HG03095 (cell line): ENCODE data around the gene FIBIN.
"Not testable (repeated sequence)": the region's sequence is repeated elsewhere in the genome, so short reads cannot be mapped to it uniquely, and the experiment has no call there.

Experiments
- ATAC-seq: cut with Tn5 transposase; IDR thresholded peaks from one replicate; pipeline ENCODE4 v1.9.1; 2021; ENCODE audit warnings: moderate library complexity; ENCODE audit not compliant: unreplicated experiment

FIBIN gene

GRCh38 chr11:26993965-26994457, at the start of gene FIBIN:
FIBIN (plus strand) TSS chr11:26994112; CDS start chr11:26994527, 415 bp downstream.
- no peak for ATAC-seq

DNA sequence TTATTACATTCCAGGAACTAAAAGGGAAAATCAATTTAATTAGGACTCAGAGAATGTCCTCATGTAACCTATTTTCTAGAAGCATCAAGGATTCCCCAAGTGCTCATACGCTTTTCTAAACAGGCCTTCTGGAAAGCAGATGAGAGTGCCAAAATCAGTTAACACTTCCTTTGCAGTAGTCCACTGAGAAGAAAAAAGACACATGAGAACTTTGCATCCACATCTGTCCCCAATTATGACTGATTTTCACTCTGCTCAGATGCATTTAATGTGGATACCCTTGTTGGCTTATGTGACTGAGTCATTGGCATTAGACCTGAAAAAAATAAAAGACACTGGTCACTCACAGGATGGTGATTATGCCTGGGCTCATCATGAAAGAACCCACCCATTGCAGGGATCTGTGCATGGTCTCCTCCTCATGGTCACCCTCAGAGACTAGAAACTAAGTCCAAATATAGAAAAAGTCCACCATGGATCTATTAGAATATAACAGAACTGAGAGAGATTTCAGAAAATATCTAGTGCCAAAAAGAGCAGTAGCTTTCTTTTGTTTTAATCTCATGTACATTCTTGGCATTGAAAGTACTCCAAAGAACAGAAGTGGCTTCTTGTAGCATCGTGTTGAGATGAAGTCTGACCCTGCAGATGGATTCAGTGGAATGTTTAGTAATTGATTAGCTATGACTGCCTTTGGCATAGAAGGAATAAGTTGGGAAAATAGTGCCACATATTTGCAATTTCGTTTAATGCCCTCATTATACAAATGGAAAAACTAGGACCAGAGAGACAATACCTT, 48.8 kb upstream of the FIBIN start:
- ATAC-seq, result no peak

GRCh38 chr11:26946257-26946716, 47.6 kb upstream of the FIBIN start:
- no peak for ATAC-seq

- ATAC-seq, result no peak
Observed at GRCh38 chr11:26947379-26947844, 46.5 kb upstream of the FIBIN start.

- no peak for ATAC-seq
Observed at GRCh38 chr11:26947904-26948639, 45.8 kb upstream of the FIBIN start.

GRCh38 chr11:26948881-26949280, 45.0 kb upstream of the FIBIN start:
- ATAC-seq, result no peak

DNA sequence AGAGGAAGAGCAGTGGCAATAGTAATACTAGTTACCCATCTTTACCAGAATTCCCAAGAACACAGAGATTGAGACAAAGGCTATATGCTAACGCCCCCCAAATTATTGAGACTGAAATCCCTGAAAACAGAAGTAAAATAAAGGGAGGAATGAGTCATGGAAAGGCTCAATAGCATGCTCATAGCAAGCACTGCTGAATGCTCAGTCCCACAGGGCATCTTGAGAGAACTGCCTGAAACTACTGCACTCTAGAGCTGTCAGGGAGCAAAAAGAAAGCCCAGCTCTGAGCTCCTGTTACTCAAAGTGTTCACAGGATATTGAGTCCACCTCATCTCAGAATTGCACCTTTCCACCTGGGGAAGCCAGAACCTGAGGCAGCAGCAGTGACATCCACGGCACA, 44.1 kb upstream of the FIBIN start:
- no peak for ATAC-seq

DNA sequence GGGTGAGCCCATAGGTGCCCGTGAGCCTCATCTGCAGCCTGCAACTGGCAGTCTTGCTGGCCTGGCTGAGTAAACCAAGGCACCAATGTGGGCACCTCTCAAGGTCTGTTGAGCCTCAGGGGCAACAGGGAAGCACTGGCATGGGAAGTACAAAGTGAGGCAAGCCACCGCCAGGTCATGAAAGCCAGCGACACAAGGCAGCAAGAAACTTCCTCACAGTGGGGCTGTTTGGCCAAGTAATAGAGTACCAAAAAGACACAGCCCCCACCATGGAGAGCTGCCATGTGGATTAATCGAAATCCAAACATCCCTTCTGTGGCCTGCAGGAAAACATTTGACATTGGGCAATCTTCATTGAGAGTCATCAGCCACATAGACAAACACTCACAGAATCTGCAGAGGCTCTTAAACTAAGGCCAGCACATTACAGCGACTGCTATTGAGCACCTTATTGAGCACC, 43.6 kb upstream of the FIBIN start:
- ATAC-seq, result no peak

DNA sequence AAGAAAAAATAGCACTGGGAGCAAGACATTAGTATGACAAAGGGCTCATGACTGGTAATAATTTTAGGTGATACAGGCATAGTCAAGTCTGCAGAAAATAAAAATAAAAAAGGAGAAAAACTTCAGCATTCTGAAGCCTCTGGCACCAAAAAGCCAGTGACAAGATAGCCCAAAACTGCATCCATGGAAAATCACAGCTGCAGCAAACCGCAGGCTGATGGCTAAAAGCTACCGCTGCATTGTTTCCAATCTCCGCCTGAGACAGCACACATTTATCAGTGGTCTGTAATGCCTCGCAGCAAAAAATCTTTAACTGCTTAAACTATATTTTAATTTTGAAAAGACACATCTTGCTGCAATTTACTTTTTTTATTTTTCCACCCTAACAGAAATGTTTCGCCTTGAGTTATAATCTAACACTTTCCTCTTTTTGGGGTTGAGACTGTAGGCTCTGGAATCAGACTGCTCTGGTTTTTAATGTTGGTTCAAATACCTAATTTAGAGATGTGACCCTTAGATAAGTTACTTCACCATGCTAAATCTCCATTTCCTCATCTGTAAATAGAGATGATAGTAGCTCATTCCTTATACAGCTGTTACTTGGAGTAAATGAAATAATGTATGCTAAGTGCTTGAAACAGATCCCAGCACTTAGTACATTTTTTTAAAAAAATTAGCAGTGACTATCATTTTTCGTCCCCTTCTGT, 42.0 kb upstream of the FIBIN start:
- ATAC-seq, result no peak

DNA sequence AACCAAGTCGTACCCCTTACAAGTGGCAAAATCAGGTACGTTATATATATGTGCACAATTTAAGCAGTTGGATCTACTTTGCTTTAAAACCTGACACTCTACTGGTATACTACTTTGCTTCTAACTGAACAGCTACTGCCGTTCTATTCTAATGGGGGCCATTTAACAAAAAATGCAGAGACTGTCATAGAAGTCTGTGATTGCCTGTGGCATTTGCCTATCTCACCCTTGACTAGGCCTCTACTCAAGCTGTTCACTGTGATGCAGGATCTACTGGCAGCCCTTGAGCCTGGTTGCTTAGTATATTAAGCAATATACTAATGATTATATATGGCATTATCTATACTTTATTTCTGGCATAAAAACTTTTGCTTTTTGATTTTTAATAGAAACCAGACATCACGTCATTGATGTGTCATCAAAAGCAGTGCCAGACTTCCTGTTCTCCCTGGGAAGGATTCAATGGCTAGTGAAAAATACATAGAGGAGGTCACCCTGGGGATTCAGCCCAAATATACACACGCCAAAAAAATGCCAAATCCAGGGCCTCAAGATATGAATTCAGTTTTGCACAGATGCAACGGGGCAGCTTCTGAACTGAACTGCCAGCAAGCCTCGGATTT, 40.0 kb upstream of the FIBIN start:
- ATAC-seq, result no peak

DNA sequence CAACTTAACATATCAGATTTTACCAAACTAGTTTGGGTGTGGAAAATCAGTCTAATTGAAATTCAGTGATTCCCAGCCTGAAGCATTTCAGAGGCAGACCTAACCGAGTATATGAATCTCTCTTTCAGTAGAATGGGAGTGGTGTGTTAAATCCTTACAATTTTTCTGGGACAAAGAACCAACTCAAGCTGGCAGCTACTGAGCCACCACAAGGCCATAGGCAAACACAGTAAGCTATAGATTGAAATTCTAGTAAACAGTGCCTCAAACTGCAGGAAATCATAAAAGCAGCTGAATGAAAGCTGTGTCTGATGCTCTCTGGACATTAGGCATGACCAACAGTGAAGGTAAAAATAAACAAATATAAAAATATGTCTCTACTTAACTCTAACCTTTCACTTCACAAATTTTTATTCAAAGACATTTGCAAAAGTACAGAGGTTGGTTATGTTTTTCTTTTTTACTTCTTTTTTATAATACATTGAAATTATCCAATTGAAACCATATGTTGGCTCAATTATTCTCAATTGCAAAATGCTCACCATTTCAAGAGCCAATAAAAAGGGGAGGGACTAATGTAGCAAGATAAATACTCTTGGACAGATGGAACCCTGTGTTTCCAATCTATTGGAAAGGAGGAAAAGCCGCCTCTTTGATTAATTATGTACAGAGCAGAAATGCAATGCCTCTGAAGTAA, 35.8 kb upstream of the FIBIN start:
- ATAC-seq, result no peak

- no peak for ATAC-seq
Observed at GRCh38 chr11:26958702-26959049, 35.2 kb upstream of the FIBIN start.

GRCh38 chr11:26960281-26960680, 33.6 kb upstream of the FIBIN start:
- ATAC-seq, result no peak

DNA sequence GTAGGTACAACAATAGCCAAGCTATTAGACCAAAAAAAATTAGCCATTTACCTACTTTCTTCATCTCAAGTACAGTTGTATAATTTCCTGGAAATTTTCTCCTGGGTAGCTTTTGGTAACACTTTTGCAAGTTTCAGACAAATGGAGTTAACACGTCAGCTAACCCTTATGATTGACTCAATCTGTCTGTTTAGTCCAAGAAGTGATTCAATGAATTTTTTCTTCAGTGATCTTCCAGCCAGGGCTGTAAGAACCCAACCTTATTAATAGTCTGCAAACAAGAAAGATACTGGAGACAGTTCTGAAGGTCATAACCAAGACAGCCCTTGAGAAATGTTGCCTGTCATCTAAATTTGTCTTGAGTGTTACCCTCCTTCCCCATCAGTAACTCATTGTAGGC, 30.1 kb upstream of the FIBIN start:
- no peak for ATAC-seq

- no peak for ATAC-seq
Observed at GRCh38 chr11:26964339-26964738, 29.6 kb upstream of the FIBIN start.

- ATAC-seq, result not testable (repeated sequence)
Observed at GRCh38 chr11:26964847-26965485, 28.9 kb upstream of the FIBIN start.

GRCh38 chr11:26971961-26972360, 22.0 kb upstream of the FIBIN start:
- ATAC-seq, result no peak

- ATAC-seq, result no peak
Observed at GRCh38 chr11:26974069-26974783, 19.7 kb upstream of the FIBIN start.

GRCh38 chr11:26974996-26975395, 18.9 kb upstream of the FIBIN start:
- ATAC-seq, result no peak
